Stimulated activated CD8-positive, alpha-beta memory T cell treated with anti-CD3 and anti-CD28 coated beads, Interleukin-15, amount 100 ng/mL, for 48 hours (primary cell): ENCODE data around the gene CWC27.

Experiments
- DNase-seq, 2 donors: peaks; one replicate each; pipeline ENCODE4 v3.0.0-alpha.2; 2020; ENCODE audit warnings: low read depth in 2 of 2

CWC27 gene, protein sequence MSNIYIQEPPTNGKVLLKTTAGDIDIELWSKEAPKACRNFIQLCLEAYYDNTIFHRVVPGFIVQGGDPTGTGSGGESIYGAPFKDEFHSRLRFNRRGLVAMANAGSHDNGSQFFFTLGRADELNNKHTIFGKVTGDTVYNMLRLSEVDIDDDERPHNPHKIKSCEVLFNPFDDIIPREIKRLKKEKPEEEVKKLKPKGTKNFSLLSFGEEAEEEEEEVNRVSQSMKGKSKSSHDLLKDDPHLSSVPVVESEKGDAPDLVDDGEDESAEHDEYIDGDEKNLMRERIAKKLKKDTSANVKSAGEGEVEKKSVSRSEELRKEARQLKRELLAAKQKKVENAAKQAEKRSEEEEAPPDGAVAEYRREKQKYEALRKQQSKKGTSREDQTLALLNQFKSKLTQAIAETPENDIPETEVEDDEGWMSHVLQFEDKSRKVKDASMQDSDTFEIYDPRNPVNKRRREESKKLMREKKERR

DNA sequence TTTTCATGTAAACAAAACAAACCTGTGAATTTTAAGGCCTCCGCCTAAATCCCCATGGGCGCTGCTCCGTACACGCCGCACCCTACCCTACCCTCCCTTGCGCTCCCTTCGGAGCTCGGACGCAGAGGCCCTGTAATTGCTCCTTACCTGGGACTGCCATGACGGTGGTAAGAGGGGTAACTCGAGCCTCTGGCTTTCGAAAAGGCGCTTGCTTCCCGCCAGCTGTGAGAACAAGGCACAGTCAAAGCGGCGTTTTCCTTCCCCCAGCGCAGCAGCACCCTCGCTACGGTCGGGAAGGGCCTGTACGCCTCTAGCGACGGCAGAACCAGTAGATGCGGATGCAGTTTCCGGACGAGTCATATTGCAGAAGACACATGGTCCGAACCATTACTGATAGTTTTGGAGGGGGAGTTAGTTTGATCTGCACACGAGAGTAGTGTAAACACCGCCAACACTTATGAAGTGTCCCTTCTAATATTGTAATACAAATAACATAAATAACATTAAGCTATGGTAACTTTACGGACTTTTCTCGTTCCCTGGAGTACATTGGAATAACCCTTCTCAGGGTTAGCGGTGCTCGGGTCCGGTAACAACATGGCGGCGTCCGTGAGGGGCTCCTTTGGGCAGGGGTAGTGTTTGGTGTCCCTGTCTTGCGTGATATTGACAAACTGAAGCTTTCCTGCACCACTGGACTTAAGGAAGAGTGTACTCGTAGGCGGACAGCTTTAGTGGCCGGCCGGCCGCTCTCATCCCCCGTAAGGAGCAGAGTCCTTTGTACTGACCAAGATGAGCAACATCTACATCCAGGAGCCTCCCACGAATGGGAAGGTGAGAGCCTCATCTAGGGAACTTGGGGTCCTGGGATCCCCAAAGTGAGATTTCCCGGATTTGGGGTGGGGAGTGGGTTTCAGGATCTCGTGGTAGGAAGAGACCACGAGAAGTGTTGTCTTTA, at the start of gene CWC27, which contains the start of gene SREK1IP1:
Gene CWC27, plus strand, starts transcription at position 573 of the 955 bp plus-strand sequence. Its CDS starts 217 bp downstream, at position 790.
Gene SREK1IP1, minus strand, starts transcription at position 334 of the 955 bp plus-strand sequence. Its CDS starts 174 bp downstream, at position 160.
- DNase-seq = peak; percentile 70 to 72

DNA sequence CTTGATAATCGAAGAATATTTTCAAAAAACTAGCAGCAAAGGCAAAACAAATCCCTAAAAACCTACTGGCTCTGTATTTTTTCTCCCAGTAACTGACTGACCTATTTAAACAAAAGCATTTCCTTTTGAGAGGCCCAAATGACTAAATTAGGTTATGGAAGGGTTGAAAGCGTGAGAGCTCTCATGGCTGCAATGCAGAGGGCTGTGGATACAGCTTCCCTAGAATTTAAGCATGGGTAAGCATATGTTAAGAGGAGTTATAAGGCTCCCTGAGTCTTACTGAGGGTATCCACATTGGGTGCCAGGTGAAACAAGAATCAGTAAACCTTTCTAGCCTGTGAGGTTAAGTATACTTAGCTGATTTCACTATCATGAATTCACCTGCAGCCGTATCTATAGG, 46.1 kb upstream of the CWC27 start:
- DNase-seq = no peak

DNA sequence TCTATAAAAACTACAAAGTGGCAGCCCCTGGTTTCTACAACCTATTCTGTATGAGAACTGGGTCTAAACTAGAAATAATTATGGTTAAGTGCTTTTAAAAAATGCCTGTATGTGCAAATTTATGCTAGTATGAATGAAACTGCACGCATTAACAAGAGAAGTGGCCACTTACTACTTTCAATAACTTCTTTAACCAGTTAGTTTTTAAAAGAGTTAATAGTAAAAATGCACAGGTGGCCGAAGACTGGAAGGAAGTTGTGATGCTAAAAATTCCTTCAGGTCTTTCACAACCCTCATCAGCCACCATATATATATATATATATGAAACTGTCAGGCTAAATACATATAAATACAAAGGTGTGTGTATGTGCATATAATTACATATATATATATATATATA, 41.6 kb upstream of the CWC27 start:
- DNase-seq = no peak

DNA sequence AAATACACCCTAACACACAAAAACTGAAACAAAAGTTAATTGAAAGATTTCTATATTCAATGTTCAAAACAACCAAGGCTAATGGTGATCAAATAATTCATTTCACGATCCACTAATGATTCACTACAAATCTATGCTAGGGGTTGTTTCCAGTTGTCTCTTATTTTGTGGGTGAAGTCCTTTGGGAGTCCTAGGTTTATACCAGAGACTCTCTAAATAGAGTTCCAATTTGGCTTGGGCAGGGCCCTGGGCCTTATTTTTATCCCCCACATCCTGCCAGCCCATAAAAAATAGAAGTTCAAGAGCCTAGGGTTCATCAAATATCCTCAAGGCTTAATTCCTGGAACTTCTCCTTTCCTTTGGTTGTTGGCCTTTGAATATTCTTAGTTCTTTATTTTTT, 26.3 kb upstream of the CWC27 start:
- no peak for DNase-seq

DNA sequence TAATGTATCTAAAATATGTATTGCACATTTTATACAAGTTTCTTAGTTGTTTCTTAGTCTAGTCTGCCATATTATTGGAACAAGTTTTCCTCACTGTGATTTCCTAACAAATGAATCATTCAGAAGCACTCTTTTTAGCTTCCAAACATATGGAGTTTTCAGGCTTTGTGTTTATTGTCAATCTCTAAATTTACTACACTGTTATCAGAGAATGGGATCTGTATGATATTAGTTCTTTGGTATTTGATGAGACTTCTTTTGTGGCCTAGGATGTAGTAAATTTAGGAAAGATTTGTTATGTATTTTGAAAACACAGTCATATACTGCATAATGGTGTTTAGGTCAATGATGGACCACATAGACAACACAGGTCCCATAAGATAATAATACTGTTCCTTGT, 25.9 kb upstream of the CWC27 start:
- no peak for DNase-seq

DNA sequence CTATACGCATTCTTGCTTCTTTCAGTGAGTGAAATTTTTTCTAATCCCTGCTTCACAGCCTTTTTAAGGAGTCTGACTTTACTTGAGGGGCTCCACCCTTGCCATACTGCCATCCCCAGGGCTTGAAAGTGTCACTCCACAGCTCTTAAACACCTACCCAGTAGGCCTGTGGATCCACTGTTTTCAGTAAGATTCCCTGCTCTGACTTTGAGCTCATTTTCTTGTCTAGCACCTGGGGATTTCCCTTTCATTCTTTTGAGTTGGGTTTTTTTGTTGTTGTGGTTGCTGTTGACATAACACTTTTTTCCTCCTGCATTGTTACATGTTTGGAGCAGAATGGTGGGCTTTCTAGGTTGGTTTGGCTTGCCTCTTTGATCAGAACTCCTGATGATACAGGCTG, 23.8 kb upstream of the CWC27 start:
- DNase-seq = no peak

DNA sequence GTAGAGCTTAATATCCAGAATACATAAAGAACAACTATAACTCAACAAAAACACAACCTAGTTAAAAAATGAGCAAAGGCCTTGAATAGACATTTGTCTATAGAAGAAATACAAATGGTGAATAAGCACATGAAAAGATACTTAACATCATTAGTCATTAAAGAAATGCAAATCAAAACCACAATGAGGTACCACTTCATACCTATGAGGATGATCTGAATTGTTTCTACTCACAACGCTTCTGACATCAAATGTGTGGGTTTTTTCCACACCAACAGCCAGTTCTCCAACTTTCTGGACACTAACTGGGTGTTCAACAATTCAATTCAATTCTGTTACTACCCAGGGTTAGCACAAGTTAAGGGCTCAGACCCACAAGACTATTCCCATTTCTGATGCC, 22.3 kb upstream of the CWC27 start:
- no peak for DNase-seq

DNA sequence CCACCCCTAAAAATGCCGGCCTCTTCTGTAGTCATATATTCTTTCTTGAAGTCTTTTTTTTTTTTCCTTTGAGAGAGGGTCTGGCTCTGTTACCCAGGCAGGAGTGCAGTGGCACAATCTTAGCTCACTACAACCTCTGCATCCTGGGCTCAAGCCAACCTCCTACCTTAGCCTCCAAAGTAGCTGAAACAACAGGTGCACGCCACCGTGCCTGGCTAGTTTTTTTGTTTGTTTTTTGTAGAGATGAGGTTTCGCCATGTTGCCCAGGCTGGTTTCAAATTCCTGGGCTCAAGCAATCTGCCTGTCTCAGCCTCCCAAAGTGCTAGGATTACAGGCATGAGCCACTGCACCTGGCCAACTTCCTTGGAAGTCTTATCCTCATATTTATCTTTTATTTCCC, 19.3 kb upstream of the CWC27 start:
- DNase-seq = no peak

DNA sequence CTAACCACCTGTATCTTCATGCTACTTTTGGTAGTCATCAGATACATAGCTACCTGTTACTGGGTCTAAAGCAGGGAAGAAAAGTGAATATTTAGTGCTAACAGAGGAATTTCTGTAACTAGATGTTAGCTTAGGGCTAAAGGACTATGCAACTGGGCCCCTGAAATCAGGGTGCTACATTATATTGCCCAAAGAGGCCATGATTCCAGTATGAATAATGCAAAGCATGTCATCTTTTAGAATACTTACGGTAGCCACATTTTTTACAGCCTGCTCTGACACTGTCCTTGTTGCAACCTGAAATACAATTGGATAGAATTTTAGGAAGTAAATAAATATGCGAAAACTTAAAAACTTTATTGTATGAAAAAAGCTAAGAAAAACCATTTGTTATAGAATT, 14.7 kb upstream of the CWC27 start:
- DNase-seq = no peak

DNA sequence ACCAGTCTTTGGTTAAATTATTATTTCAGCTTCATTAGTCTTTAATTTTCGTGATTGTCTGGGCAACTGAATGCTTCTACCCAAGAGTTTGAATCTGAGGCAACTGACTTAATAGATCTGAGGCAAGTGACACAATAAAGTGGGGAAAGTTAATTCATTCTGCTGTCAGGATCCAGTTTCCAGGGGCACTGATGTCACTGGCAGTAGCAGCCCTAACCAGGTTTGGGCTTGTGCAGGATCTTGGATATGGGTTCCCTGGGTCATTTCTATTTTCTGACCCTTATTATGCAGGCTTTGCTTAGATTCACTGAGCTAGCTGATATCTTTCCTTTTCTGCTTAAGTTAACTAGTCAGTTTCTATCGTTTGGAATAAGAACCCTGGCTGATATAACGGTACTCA, 9.8 kb upstream of the CWC27 start:
- no peak for DNase-seq

DNA sequence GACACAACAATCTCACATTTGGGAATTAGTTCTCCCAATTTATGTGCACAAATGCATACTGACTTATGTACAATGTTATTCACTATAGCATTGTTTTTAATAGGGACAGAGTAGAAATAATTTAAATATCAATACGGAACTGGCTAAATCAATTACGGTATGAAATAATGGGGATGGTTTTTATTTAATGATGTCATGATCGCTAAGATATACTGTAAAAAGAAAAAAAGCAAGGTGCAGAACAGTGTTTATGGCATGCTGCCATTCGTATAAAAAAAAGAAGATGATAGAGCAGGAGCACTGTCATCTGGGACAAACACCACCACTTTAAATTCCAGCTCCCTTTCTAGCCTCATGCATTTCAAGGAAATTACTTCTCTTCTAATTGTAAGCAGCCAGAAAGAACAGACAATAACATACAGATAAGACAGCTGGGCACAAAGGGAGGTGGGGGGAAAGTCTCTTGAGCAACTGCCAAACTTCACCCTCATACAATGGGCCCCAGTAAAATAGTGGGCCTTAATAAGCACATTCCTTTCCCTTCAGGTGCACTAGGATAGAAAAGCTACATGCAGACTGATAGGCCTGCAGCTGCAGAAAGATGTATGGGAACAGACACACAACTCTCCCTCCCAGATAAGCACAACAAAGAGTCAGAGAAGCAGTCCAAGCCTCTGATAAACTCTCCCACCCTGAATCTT, 8.6 kb upstream of the CWC27 start:
- no peak for DNase-seq

DNA sequence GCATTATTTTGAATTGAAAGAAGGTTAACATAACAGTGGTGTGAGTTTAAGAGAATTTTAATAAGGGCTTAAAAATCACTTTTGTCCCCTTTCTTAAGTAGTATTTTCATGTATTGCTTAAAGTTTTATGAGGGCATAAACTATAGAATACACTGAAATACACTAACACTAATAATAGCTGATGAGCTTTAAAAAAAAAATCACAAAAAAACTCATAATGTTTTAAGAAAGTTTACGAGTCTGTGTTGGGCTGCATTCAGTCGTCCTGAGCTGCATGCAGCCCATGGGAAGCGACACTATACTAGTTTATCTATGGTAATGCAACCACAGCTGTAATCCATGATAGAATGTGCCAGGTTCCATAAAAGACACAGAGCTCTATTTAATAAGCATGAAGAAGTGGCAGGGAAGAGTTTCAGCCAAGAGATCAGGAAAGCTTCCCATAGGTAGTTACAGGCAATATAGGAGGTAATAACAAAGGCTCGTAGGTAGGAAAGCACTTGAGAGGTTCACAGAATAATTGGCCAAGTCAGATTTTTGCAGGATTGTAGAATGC, 4.7 kb upstream of the CWC27 start:
- DNase-seq = no peak

DNA sequence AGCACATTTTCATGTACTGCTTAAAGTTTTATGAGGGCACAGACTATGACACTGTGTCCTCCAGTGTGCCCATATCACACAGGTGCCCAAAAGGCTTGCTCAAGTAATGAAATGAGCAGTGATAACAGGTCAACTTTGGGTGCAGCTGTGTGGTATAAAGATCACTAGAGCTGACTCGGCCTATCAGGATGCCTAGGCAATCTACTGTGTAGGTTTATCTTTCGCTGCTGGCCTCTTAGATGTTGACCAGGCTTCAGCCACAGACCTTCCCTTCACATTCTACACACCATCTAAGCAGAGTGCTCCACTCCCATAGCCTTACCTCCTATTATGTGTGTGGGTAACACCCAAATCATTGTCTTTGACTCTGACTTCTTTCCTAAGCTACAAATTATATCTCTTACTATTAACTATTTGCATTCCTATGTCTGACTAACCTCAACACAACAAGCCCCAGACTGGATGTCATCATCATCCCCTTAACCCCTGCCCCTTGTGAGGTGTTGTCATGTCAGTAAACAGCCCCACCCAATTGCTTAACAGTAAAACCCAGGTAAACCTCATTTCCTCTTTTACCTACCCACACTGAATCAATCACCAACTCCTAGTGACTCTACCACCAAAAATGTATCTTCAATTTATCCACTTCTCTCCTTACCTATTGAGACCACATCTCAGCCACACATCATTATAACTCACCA, 2.8 kb upstream of the CWC27 start:
- no peak for DNase-seq

DNA sequence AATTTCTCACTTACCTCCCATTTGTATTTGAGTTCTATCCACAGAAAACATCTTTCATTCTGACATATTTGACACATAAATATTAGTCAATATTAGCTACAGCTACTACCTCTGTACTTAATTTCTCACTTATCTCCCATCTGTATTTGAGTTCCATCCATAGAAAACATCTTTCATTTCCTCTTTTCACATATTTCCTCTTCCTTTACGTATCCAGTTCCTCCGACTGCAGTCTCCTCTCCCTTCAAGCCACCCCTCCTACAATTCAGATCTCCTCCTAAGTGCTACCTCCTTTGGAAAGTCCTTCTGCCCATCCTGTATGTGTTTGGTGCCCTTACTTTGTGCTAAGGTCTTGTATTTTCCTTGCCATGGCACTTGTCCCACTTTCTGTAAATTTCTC, 1.8 kb upstream of the CWC27 start:
- DNase-seq = no peak

DNA sequence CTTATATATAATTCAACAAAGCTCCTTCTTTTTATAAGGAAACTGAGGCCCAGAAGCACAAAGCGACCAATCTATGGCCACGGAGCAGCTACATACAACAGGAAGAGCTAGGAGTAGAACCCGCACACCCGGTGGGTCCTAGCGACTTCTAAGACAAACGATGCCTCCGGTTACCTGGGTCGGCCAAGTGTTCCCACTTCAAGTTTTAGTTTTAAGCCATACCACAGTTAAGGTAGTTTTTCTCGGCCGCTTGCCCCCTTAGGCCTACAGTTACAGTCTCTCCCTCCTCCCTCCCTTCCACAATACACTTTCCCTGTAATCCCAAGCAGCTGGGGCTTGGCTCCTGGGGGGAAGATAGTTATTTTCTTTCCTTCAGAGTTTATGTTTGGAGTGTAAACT, 772 bp upstream of the CWC27 start:
- DNase-seq = peak in 1 of 2 donors; percentile 3

DNA sequence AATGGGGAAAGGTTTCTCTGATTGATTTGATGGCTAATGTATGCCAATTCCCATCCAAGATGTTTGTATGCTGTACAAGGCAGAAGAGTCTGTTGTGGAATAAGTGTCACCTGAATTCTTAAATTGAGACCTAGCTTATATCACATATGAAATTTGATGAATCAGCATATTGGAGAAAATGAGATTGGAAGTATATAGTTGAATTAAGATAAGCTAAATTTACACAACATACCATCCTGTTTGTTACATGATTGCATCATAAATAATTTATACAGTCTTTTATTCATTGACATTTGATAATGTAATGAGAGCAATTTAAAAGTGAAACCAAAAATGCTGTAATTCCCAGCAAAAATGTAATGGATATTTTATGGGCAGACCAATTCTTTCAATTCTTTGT, 1.1 kb downstream of the CWC27 start:
- no peak for DNase-seq

DNA sequence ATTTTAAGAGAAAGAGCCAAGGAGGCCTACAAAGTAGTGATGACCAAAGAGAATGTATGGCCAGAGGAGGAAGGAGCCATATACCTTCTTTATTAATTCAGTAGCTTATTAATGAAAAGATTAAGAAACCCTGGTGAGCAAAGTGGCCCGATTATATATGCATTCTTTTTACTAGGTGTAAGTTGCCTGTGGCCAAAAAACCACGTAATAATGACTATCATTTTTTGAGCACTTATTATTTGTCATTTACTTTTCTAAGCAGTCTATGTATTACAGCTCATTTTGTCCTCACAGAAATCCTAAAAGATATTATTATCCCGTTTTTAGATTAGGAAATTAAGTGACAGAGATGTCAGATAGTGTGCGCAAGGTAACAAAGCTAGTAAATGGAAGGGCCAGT, 3.0 kb downstream of the CWC27 start:
- no peak for DNase-seq

DNA sequence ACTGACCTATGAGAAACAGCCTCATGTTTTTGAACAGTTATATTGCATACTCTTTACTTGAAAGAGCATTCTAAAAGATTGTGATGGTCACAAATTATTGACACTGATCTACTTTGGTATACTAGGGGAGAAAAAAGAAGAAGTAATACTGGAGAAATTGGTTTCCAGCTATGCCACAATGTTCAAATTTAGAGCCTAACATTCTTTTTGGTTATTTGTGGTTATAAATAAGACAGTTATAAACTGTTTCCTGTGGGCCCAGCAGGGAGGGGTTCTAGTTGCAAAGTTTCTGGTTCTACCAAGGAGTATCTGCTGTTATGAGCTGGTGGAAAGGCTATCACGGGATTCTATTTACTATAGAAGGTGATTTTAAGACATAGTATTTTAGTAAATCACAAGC, 4.8 kb downstream of the CWC27 start:
- no peak for DNase-seq

DNA sequence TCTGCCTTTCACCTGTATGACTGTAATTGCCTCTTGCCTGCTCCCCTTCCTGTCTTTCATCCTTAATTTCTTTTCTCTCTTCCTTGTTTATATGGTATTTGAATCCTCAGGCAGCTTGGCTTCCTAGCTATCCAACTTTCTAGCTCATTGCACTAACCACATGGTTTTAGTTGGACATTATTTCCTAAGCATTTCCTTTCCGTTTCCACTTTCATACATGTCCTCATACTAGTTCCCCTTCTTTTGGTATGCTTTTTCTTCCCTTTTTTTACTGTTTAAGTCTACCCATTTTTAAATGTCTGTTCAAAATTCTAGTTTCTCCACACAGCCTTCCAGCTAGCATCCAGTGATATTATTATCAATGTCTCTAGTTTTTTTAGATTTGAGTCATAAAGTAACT, 6.6 kb downstream of the CWC27 start:
- DNase-seq = no peak

DNA sequence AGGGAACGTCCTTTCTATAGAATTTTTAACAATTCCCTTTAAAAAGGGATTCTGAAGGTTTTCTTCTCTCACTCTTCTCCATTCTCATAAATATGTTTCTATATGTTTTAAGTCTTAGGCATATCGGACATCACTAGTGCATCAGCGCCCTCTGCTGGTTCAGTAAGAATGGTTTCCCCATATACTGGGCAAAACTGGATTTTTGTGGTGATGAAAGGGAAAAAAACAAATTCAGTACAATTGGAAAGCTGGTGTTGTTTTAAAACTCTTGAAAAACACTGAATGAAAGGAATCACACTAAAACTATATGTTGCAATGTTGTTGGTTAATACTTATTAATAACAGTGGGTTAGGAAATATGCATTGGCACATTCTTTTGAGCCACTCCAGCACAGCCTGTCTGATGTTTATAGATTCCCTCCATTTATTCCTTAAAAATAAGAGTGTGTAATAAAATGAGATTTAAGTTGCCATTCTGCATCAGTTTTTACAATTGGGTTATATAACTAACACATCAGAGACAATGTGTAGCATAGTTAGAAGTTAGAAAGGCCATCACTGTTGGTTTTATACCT, 15.8 kb downstream of the CWC27 start:
- DNase-seq = peak; percentile 21 to 34

DNA sequence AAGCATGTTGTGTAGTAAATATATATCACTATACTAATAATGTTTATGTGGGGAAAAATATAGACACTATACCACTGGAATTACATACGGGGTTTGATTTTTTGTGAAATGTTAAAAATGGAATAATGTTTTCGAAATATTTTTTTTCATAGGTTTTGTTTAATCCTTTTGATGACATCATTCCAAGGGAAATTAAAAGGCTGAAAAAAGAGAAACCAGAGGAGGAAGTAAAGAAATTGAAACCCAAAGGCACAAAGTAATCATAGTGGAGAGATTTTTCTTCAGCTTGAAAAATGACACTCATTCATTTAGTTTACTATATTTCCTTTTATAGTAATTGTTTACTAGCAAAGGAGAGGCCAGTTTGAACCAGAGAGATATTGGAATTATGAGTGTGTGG, 17.6 kb downstream of the CWC27 start:
- DNase-seq = no peak
